H1 (cell line): Measurements from ENCODE around the gene EMX1. TPM values are rescaled to one million over a fixed set of nuclear protein-coding genes. Genes with fewer than 3 reads are reported as not detected.

Source experiments
- CTCF ChIA-PET: fragments of 300-600 bp; sonication (Branson Sonifier 250); formaldehyde crosslinking; loops from one replicate; lab custom pipeline; 2021; ENCODE audit not compliant: partially characterized antibody; lab: Charles Lee
- POLR2A ChIA-PET: fragments of 300-600 bp; sonication (Branson Sonifier 250); formaldehyde crosslinking; loops from one replicate; lab custom pipeline; 2021; ENCODE audit warnings: inconsistent platforms; ENCODE audit not compliant: partially characterized antibody; lab: Charles Lee
- DNase-seq, 2 experiments: peaks; one replicate each; pipeline versions ENCODE4 v3.0.0 to v3.0.0-alpha.2; 2010 to 2022; ENCODE audit warnings: low spot score in 2 of 2, low read depth in 1 of 2, mixed read lengths in 1 of 2
- FAIRE-seq: peaks from 2 replicates; lab custom pipeline; 2011; peaks lifted over from hg19 to GRCh38; lab: Jason Lieb, UNC
- H2AFZ ChIP-seq: 2 replicates; pipeline ENCODE4 v1.8.1; 2012; ENCODE audit warnings: low read length, inconsistent platforms
- H2AK5ac ChIP-seq: 2 replicates; pipeline ENCODE4 v1.6.1; 2013; ENCODE audit warnings: low read depth, low read length
- H2BK120ac ChIP-seq: replicated peaks from 2 replicates; pipeline ENCODE3; 2013; ENCODE audit warnings: low read depth, low read length, inconsistent platforms
- H2BK12ac ChIP-seq: 2 replicates; pipeline ENCODE4 v1.6.1; 2013; ENCODE audit warnings: low read depth, low read length
- H2BK15ac ChIP-seq: 2 replicates; pipeline ENCODE4 v1.6.1; 2013; ENCODE audit warnings: low read length
- H2BK20ac ChIP-seq: 2 replicates; pipeline ENCODE4 v1.6.1; 2013; ENCODE audit warnings: low read length
- H2BK5ac ChIP-seq: 2 replicates; pipeline ENCODE4 v1.6.1; 2013; ENCODE audit warnings: low read depth, low read length
- H3K14ac ChIP-seq: 2 replicates; pipeline ENCODE4 v1.6.1; 2013; ENCODE audit warnings: inconsistent platforms; ENCODE audit not compliant: insufficient read length
- H3K18ac ChIP-seq: 2 replicates; pipeline ENCODE4 v1.6.1; 2013; ENCODE audit warnings: low read length; ENCODE audit errors: extremely low read depth
- H3K23ac ChIP-seq: 2 replicates; pipeline ENCODE4 v1.6.1; 2013; ENCODE audit warnings: inconsistent platforms; ENCODE audit not compliant: insufficient read length
- H3K23me2 ChIP-seq: 2 replicates; pipeline ENCODE4 v1.6.1; 2013; ENCODE audit warnings: low read depth, low read length
- H3K27ac ChIP-seq: 2 replicates; pipeline ENCODE4 v1.6.1; 2011; ENCODE audit warnings: low read depth, low read length, inconsistent platforms
- H3K27me3 ChIP-seq, 4 experiments: replicated peaks in 1 of 4; 1 replicate in 1 of 4; 2 replicates in 3 of 4; pipeline versions ENCODE4 v1.6.1 to v1.8.1; 2011 to 2013; ENCODE audit warnings: low read length in 3 of 4, mild to moderate bottlenecking in 3 of 4, inconsistent platforms in 2 of 4, mixed read lengths in 2 of 4, moderate library complexity in 1 of 4; ENCODE audit not compliant: control insufficient read depth in 3 of 4, insufficient read depth in 3 of 4; ENCODE audit errors: extremely low read depth in 1 of 4
- H3K36me3 ChIP-seq, 4 experiments: 2 replicates each; pipeline versions ENCODE4 v1.6.1 to v1.8.1; 2011 to 2013; ENCODE audit warnings: mild to moderate bottlenecking in 4 of 4, low read length in 3 of 4, moderate library complexity in 2 of 4, control low read depth in 1 of 4, inconsistent platforms in 1 of 4; ENCODE audit not compliant: insufficient read depth in 4 of 4, control insufficient read depth in 2 of 4
- H3K4ac ChIP-seq: replicated peaks from 2 replicates; pipeline ENCODE3; 2013; ENCODE audit warnings: low read length, low read depth, mixed read lengths, inconsistent platforms; ENCODE audit not compliant: insufficient read length
- H3K4me1 ChIP-seq, 4 experiments: replicated peaks in 1 of 4; 1 replicate in 1 of 4; 2 replicates in 3 of 4; pipeline versions ENCODE4 v1.6.1 to v1.8.1; 2011 to 2013; ENCODE audit warnings: low read length in 3 of 4, inconsistent platforms in 2 of 4, mixed read lengths in 1 of 4; ENCODE audit not compliant: insufficient read depth in 4 of 4, control insufficient read depth in 3 of 4
- H3K4me2 ChIP-seq, 2 experiments: 2 replicates each; pipeline versions ENCODE4 v1.6.1 to v1.8.1; 2011 to 2013; ENCODE audit warnings: low read depth in 2 of 2, low read length in 2 of 2, control low read depth in 1 of 2, inconsistent platforms in 1 of 2, mild to moderate bottlenecking in 1 of 2; ENCODE audit not compliant: insufficient read depth in 1 of 2
- H3K4me3 ChIP-seq, 4 experiments: fragments of 200-600, 300-600 bp in 1 of 4; sonication (generic), shearing (Covaris generic), sonication (Bioruptor Twin) in 1 of 4; 2 replicates each; pipeline versions ENCODE4 v1.5.1 to v1.8.1; 2011 to 2016; ENCODE audit warnings: low read length in 4 of 4, low read depth in 3 of 4, control low read depth in 2 of 4, inconsistent platforms in 2 of 4, mild to moderate bottlenecking in 2 of 4, mixed read lengths in 1 of 4, moderate library complexity in 1 of 4; ENCODE audit not compliant: insufficient read depth in 2 of 4; ENCODE audit errors: extremely low read depth in 1 of 4
- H3K56ac ChIP-seq: replicated peaks from 2 replicates; pipeline ENCODE3; 2013; ENCODE audit warnings: low read depth, mild to moderate bottlenecking, mixed read lengths, low read length, inconsistent platforms; ENCODE audit not compliant: insufficient read length
- H3K79me1 ChIP-seq: 2 replicates; pipeline ENCODE4 v1.6.1; 2013; ENCODE audit warnings: low read depth, low read length, control low read depth
- H3K79me2 ChIP-seq, 2 experiments: 2 replicates each; pipeline versions ENCODE4 v1.6.1 to v1.8.1; 2012 to 2013; ENCODE audit warnings: low read length in 2 of 2, mild to moderate bottlenecking in 2 of 2, inconsistent platforms in 1 of 2; ENCODE audit not compliant: insufficient read depth in 2 of 2, control insufficient read depth in 1 of 2
- H3K9ac ChIP-seq, 4 experiments: replicated peaks in 1 of 4; 1 replicate in 1 of 4; 2 replicates in 3 of 4; pipeline versions ENCODE4 v1.6.1 to v1.8.1; 2011 to 2013; ENCODE audit warnings: low read depth in 3 of 4, low read length in 3 of 4, control low read depth in 2 of 4, mild to moderate bottlenecking in 2 of 4, moderate library complexity in 2 of 4, inconsistent platforms in 1 of 4; ENCODE audit errors: extremely low read depth in 1 of 4
- H3K9me3 ChIP-seq, 2 experiments: 2 replicates each; pipeline versions ENCODE4 v1.6.1 to v1.8.1; 2012 to 2013; ENCODE audit warnings: mild to moderate bottlenecking in 2 of 2, moderate library complexity in 2 of 2, control low read depth in 1 of 2, inconsistent platforms in 1 of 2, low read depth in 1 of 2, low read length in 1 of 2, mixed read lengths in 1 of 2; ENCODE audit not compliant: insufficient read depth in 2 of 2
- H4K20me1 ChIP-seq, 2 experiments: replicated peaks in 1 of 2; 2 replicates each; pipeline versions ENCODE3 to v1.8.1; 2011 to 2013; ENCODE audit warnings: inconsistent platforms in 2 of 2, low read length in 2 of 2, mild to moderate bottlenecking in 1 of 2; ENCODE audit not compliant: insufficient read depth in 2 of 2, control insufficient read depth in 1 of 2
- H4K5ac ChIP-seq: 2 replicates; pipeline ENCODE4 v1.6.1; 2013; ENCODE audit warnings: low read length, low read depth, mixed read lengths, inconsistent platforms; ENCODE audit not compliant: insufficient read length
- H4K8ac ChIP-seq: 2 replicates; pipeline ENCODE4 v1.8.0; 2013; ENCODE audit warnings: mild to moderate bottlenecking, moderate library complexity, low read length, inconsistent platforms; ENCODE audit not compliant: insufficient read depth; ENCODE audit errors: extremely low read depth
- H4K91ac ChIP-seq: replicated peaks from 2 replicates; pipeline ENCODE3; 2013; ENCODE audit warnings: low read length, mixed read lengths, inconsistent platforms; ENCODE audit not compliant: insufficient read length
- SIX5 ChIP-seq: IDR thresholded peaks from 2 replicates; pipeline ENCODE4 v1.6.1; 2011; ENCODE audit warnings: mild to moderate bottlenecking, low read depth, low read length
- WGBS, 2 experiments: shearing (Covaris generic) in 1 of 2; methylation state at CpG; one replicate each; pipeline versions ENCODE4 v1.1.6 to v1.1.7; 2013 to 2015; ENCODE audit warnings: low lambda C conversion rate in 2 of 2, mixed read lengths in 2 of 2, inconsistent platforms in 1 of 2, low coverage in 1 of 2, missing lambda C conversion rate in 1 of 2; ENCODE audit not compliant: insufficient replicate concordance in 2 of 2, insufficient coverage in 1 of 2, insufficient read length in 1 of 2; ENCODE audit errors: extremely low coverage in 1 of 2, missing lambda C conversion rate in 1 of 2; 5-methylcytosine and 5-hydroxymethylcytosine counted together
- polyA plus RNA-seq, 7 experiments: library from polyadenylated mRNA; depleted of rRNA in 3 of 7; stranded (reverse) in 5 of 7; unstranded in 2 of 7; fragments of >200 nt in 5 of 7; fragments of 200-250 nt in 2 of 7; gene quantifications; 1 replicate in 5 of 7; 2 replicates in 1 of 7; 4 replicates in 1 of 7; pipeline versions ENCODE4 v1.2.1 to v1.2.3, GENCODE V29; 2011 to 2013; ENCODE audit warnings: missing spikeins in 2 of 7, mixed read lengths in 2 of 7
- total RNA-seq: library from RNA; stranded (reverse); fragmentation: NEBNext Ultra II Directional; extraction: Animal tissue kit (Norgen Biotek cat#: 25700); gene quantifications from 2 replicates; pipeline ENCODE4 v1.2.1, GENCODE V29; 2021
- TF ChIP-seq, protein P1 (sequence below): IDR thresholded peaks from 2 replicates; pipeline ENCODE4 v1.6.1; 2012; ENCODE audit warnings: inconsistent platforms

Gene EMX1
- total and polyA plus RNA-seq, 2 of the 8 experiments (the other 6 are each of a cell fraction or from before 2014, with no cell fraction given), result 2.4 to 4.9 TPM

DNA sequence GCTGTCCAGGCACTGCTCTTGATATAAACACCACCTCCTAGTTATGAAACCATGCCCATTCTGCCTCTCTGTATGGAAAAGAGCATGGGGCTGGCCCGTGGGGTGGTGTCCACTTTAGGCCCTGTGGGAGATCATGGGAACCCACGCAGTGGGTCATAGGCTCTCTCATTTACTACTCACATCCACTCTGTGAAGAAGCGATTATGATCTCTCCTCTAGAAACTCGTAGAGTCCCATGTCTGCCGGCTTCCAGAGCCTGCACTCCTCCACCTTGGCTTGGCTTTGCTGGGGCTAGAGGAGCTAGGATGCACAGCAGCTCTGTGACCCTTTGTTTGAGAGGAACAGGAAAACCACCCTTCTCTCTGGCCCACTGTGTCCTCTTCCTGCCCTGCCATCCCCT lies 15.9 kb downstream of the EMX1 start:
- H2BK12ac ChIP-seq, result no peak overlapping the region
- WGBS, 2 experiments, result 97% methylated on average over 5 of the region's 5 CpGs; no CpG with 5 or more reads in 1 of the 2 experiments
- H2AK5ac ChIP-seq, result no peak overlapping the region
- H3K79me2 ChIP-seq, result no peaks in the 10 kb centered on the region
- no peak overlapping the region for H2BK120ac ChIP-seq
- TF ChIP-seq, protein P1, sequence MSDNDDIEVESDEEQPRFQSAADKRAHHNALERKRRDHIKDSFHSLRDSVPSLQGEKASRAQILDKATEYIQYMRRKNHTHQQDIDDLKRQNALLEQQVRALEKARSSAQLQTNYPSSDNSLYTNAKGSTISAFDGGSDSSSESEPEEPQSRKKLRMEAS, result no peak
- no peak for TF ChIP-seq SIX5
- H3K18ac ChIP-seq, result no peak overlapping the region
- H3K36me3 ChIP-seq, result no peaks in the 10 kb centered on the region
- H4K5ac ChIP-seq, result no peak overlapping the region
- H4K8ac ChIP-seq, result no peak overlapping the region
- H3K56ac ChIP-seq, result no peak overlapping the region
- no peak overlapping the region for H2BK15ac ChIP-seq
- H3K9me3 ChIP-seq, result no peaks in the 10 kb centered on the region
- H2BK20ac ChIP-seq, result no peak overlapping the region
- H3K14ac ChIP-seq, result no peak overlapping the region
- no peak overlapping the region for H3K23ac ChIP-seq
- H3K27me3 ChIP-seq, result peaks cover 6 to 36% (median 25%) of the 10 kb centered on the region in 4 experiments
- H2AFZ ChIP-seq, result no peak overlapping the region
- no peak overlapping the region for H4K91ac ChIP-seq
- H2BK5ac ChIP-seq, result no peak overlapping the region
- no peak overlapping the region for H3K4me2 ChIP-seq
- CTCF ChIA-PET, result interaction anchor here (0.7 to 25.6 kb wide), 16 partner anchors 7 to 279 kb away, joined by 3 to 490 read pairs (median 3); partner anchors contain the start of gene SPR
- peaks cover 0 to 16% (median 9%) of the 10 kb centered on the region in 4 experiments; a peak in 5 of 7 replicates for H3K4me1 ChIP-seq
- H3K4me3 ChIP-seq, result no peak overlapping the region
- DNase-seq (no peak), FAIRE-seq (no peak)
- H3K27ac ChIP-seq, result no peak overlapping the region
- no peaks in the 10 kb centered on the region for H3K23me2 ChIP-seq
- H4K20me1 ChIP-seq, result peaks cover 0 to 3% of the 10 kb centered on the region in 2 experiments
- no peak overlapping the region for H3K9ac ChIP-seq
- POLR2A ChIA-PET, result interaction anchor here (1.1 to 4.2 kb wide), 3 partner anchors 8 to 39 kb away, joined by 3 to 17 read pairs (median 3); no protein-coding TSS in a partner anchor
- no peaks in the 10 kb centered on the region for H3K79me1 ChIP-seq
- H3K4ac ChIP-seq, result no peak overlapping the region
